Heart right ventricle (tissue), 16 donors: Measurements from ENCODE around the gene SIGLEC10. TPM values are rescaled to one million over a fixed set of nuclear protein-coding genes. Genes with fewer than 3 reads are reported as not detected.
A peak's percentile ranks its signal among the peaks of the same experiment; 100 is the strongest.
"Not testable (repeated sequence)": the region's sequence is repeated elsewhere in the genome, so short reads cannot be mapped to it uniquely, and the experiment has no call there.

Experiments
- ATAC-seq, 8 donors: fragments of 200-7000 bp; cut with Tn5 transposase; one replicate each; pipeline ENCODE4 v1.9.1; 2020; ENCODE audit warnings: mild to moderate bottlenecking in 8 of 8, moderate library complexity in 8 of 8, moderate number of reproducible peaks in 1 of 8
- DNase-seq, 2 donors: peaks; one replicate each; pipeline ENCODE4 v3.0.0-alpha.2; 2020
- H3K27ac ChIP-seq, 10 donors: fragments of 200-600 bp; sonication (generic) in 2 of 10; one replicate each; pipeline versions ENCODE4 v1.5.0 to v1.8.0; 2020 to 2022; ENCODE audit warnings: mild to moderate bottlenecking in 3 of 10
- H3K27me3 ChIP-seq, 7 donors: fragments of 200-600 bp; one replicate each; pipeline ENCODE4 v1.8.0; 2021 to 2022; ENCODE audit warnings: mild to moderate bottlenecking in 2 of 7
- H3K36me3 ChIP-seq, 9 donors: fragments of 200-600 bp; sonication (generic) in 1 of 9; one replicate each; pipeline versions ENCODE4 v1.5.0 to v1.8.0; 2020 to 2022; ENCODE audit warnings: mild to moderate bottlenecking in 2 of 9
- H3K4me1 ChIP-seq, 9 donors: fragments of 200-600 bp; sonication (generic) in 1 of 9; one replicate each; pipeline versions ENCODE4 v1.5.0 to v1.8.0; 2020 to 2022; ENCODE audit warnings: mild to moderate bottlenecking in 4 of 9
- H3K4me3 ChIP-seq, 10 donors: fragments of 200-600 bp; sonication (generic) in 2 of 10; one replicate each; pipeline versions ENCODE4 v1.5.0 to v1.8.0; 2020 to 2022; ENCODE audit warnings: mild to moderate bottlenecking in 7 of 10, moderate library complexity in 2 of 10
- H3K9me3 ChIP-seq, 11 donors: fragments of 200-600 bp in 10 of 11; sonication (generic) in 2 of 11; one replicate each; pipeline versions ENCODE4 v1.5.0 to v1.8.0; 2013 to 2022; ENCODE audit warnings: mild to moderate bottlenecking in 2 of 11, control low read depth in 1 of 11, moderate library complexity in 1 of 11
- WGBS, 2 donors: extraction: QIAGEN DNeasy Blood & Tissue Kit; methylation state at CpG; one replicate each; pipeline ENCODE4 v1.1.7; 2013; ENCODE audit warnings: inconsistent platforms in 1 of 2; 5-methylcytosine and 5-hydroxymethylcytosine counted together
- intact Hi-C, 10 donors: fragments of 100-400 bp; cut with DNase I; formaldehyde crosslinking; loops; one replicate each; pipeline versions ENCODE4 v1.11.1 to v1.14.2; 2022
- polyA plus RNA-seq, 2 donors: library from polyadenylated mRNA; stranded (reverse); fragments of 200-250 nt; gene quantifications; one replicate each; pipeline ENCODE4 v1.2.3, GENCODE V29; 2013
- total RNA-seq, 10 donors: library from RNA; stranded (reverse); fragmentation: NEBNext Ultra II Directional in 3 of 10; extraction: Animal tissue kit (Norgen Biotek cat#: 25700) in 3 of 10; gene quantifications; one replicate each; pipeline versions ENCODE4 v1.2.1 to v1.2.4, GENCODE V29; 2021 to 2023
- TF ChIP-seq, protein P1 (sequence below), 9 donors: fragments of 200-600 bp; sonication (generic) in 2 of 9; IDR thresholded peaks; one replicate each; pipeline versions ENCODE4 v1.5.0 to v1.8.0; 2021 to 2022; ENCODE audit warnings: antibody characterized with exemption in 9 of 9, mild to moderate bottlenecking in 5 of 9, moderate library complexity in 1 of 9
- donor health status: Arrhythmogenic right ventricular cardiomyopathy.
- donor health status: ischemic (EF 13 %, LVEDD 7.1; RV severe dilation, severe dysfunction).
- donor health status: healthy with polysubstance abuse.
- donor health status: DM: no; HTN: yes; CAD: no.
- donor health status: DM: no; HTN: no; CAD: no.
- donor health status: ischemic (EF 25% LVEDD 6.9; RV normal size, moderate dysfunction).
- donor health status: ischemic (EF 25% LVEDD 5.7; RV mildly dilated, moderate dysfunction).
- donor health status: healthy.
- donor health status: DM: yes; HTN: yes; CAD: no.
- donor health status: Ischemic cardiomyopathy.
- donor health status: ischemic (EF 35%, LVEDD 5.7; RV mildly dilated, moderate dysfunction).
- donor health status: nonischemic (EF 11% LVEDD 7.7; RV severe dilation, severe dysfunction).
- donor health status: DM: yes; HTN: yes; CAD: no.
- donor health status: PGD.
- donor health status: ischemic (EF 29% LVEDD 5.4; RV normal size, mild dysfunction).
- donor health status: nonischemic (EF 23%, LVEDD 6.1; RV moderate dilation, normal function).

The SIGLEC10 gene
- total and polyA plus RNA-seq, 12 donors, result 0.17 to 4.2 (median 0.82) TPM

DNA sequence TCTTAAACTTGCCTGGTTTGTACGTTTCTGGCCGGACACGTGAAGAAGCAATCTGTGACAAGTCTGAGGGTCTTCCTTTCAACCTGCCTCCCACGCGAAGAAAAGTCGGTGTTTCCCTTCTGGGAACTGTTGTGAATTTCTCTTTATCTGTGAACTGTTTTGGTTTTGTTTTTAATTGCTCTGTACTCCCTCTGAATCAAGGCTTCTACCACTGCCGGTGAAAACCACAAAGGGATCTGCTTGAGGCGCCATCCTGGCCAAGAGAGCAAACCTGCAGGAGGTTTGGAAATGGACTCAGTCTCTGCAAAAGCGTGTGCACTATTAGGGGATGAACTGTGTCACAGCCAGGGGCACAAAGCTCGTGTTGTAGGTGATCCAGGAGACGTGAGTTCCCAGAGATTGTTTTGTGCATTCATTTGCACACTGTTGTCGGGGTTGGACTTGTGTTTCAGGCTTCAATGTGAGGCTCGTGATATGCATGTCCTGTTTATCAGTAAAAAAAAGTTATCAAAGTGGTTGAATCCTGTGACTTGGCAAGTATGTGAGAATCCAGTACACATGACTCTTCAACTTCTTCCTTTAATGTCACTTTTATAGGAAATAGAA, 31.1 kb upstream of the SIGLEC10 start:
- DNase-seq (no peak), ATAC-seq (no peak)
- TF ChIP-seq, protein P1, sequence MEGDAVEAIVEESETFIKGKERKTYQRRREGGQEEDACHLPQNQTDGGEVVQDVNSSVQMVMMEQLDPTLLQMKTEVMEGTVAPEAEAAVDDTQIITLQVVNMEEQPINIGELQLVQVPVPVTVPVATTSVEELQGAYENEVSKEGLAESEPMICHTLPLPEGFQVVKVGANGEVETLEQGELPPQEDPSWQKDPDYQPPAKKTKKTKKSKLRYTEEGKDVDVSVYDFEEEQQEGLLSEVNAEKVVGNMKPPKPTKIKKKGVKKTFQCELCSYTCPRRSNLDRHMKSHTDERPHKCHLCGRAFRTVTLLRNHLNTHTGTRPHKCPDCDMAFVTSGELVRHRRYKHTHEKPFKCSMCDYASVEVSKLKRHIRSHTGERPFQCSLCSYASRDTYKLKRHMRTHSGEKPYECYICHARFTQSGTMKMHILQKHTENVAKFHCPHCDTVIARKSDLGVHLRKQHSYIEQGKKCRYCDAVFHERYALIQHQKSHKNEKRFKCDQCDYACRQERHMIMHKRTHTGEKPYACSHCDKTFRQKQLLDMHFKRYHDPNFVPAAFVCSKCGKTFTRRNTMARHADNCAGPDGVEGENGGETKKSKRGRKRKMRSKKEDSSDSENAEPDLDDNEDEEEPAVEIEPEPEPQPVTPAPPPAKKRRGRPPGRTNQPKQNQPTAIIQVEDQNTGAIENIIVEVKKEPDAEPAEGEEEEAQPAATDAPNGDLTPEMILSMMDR (IDR thresholded peaks at IDR 0.05), result no peak
- WGBS, 2 donors, result 58 to 64% methylated on average over 13 of the region's 13 CpGs
- Histone ChIP-seq H3K36me3 (no peaks in the 10 kb centered on the region), H3K4me1 (no peaks in the 10 kb centered on the region), H3K27me3 (peaks cover 0 to 36% (median 12%) of the 10 kb centered on the region in 7 donors), H3K9me3 (peaks cover 0 to 6% (median 0%) of the 10 kb centered on the region in 11 donors), H3K27ac (no peak overlapping the region), H3K4me3 (no peak overlapping the region)
- intact Hi-C loops, result no loop called here

DNA sequence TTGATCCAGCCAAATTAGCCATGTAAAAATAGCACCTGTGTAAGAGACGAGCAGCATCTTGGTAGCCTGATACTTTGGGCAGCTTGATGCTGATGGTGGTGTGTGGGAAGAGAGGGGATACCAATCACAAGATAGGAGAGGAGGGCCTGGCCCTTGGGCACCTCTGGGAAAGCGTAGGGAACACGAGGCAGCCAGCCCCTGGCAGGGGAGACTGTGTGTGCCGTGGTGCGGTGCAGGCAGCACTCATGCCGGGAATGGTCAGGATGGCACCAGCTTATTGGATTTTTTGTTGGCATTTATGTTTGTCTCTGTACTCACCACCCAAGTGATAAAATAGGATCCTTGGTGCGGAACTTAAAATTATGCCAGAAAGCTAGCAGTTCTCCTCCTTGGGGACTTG, 30.6 kb upstream of the SIGLEC10 start:
- no peaks in the 10 kb centered on the region for H3K4me1 ChIP-seq
- ATAC-seq, result no peak
- peaks cover 0 to 39% (median 12%) of the 10 kb centered on the region in 7 donors for H3K27me3 ChIP-seq
- H3K36me3 ChIP-seq, result no peaks in the 10 kb centered on the region
- H3K27ac ChIP-seq, result no peak overlapping the region
- 74 to 81% methylated on average over 7 of the region's 7 CpGs for WGBS, 2 donors
- TF ChIP-seq, protein P1 (IDR thresholded peaks at IDR 0.05), result no peak
- peaks cover 0 to 6% (median 0%) of the 10 kb centered on the region in 11 donors for H3K9me3 ChIP-seq
- no peak for DNase-seq
- intact Hi-C loops, result no loop called here
- no peak overlapping the region for H3K4me3 ChIP-seq

DNA sequence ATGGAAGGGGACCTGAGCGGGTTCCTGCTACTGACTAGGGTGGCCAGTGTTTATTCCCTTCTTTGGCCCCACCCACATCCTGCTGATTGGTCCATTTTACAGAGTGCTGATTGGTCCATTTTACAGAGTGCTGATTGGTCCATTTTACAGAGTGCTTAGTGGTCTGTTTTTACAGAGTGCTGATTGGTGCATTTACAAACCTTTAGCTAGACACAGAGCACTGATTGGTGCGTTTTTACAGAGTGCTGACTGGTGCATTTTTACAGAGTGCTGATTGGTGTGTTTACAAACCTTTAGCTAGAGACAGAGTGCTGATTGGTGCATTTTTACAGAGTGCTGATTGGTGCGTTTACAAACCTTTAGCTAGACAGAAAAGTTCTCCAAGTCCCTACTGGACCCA, 30.1 kb upstream of the SIGLEC10 start:
- 74 to 80% methylated on average over 3 of the region's 3 CpGs for WGBS, 2 donors
- H3K4me1 ChIP-seq, H3K36me3 ChIP-seq, DNase-seq, H3K4me3 ChIP-seq, intact Hi-C loops, H3K9me3 ChIP-seq, ATAC-seq, H3K27ac ChIP-seq: not testable (repeated sequence)
- peaks cover 0 to 44% (median 14%) of the 10 kb centered on the region in 7 donors for H3K27me3 ChIP-seq

DNA sequence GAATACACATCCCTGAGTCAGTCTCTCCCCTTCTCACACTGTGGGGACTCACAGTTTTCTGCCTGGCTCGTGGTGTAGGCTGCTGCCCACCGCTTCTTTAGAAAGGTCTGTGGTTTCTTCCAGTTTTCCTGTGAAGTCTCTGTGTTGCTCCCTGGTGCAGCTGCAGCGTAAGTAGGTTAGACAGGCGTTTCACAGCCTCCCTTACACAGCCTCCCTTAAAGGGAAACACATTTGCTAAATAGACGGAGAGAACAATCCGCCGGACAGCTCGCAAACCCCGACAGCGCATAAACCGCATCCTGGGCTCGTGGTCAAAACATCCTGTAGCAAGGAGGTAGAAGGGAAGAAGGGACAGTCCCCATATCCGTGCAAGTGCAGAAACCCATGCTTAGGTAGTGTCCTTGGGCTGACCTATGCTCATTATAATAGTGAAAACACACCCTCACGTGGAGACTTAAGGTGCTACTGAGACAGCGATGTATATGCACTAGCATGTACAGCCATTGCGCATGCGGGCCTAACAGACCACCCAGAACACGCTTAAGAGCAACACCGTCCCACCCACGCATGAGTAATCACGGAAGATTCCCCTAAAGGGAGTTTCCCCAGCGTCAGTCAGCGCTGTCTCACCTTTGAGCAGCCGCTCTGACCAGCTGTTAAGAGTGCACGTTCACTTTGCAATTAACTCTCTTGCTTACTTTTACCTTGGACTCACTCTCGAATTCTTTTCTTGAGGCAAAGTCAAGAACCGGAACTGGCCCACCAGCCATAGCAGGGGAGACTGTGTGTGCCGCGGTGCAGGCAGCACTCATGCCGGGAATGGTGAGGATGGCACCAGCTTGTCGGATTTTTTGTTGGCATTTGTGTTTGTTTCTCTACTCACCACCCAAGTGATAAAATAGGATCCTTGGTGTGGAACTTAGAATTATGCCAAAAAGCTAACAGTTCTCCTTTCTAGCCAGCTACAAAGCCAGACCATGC, 24.3 kb upstream of the SIGLEC10 start:
- Histone ChIP-seq H3K4me3 (peak overlapping the region in 1 of 10 donors; percentile 10), H3K9me3 (no peaks in the 10 kb centered on the region), H3K36me3 (no peaks in the 10 kb centered on the region), H3K4me1 (peaks cover 0 to 29% (median 0%) of the 10 kb centered on the region in 9 donors), H3K27me3 (peaks cover 0 to 70% (median 39%) of the 10 kb centered on the region in 7 donors), H3K27ac (peak overlapping the region in 1 of 10 donors; percentile 59)
- WGBS, 2 donors, result 67 to 70% methylated on average over 31 of the region's 31 CpGs
- DNase-seq, result no peak
- intact Hi-C loops, result loop anchor here in 1 of 10 donors (2.0 kb wide), 1 partner anchor 103 kb away; no protein-coding TSS in a partner anchor
- ATAC-seq, result peak in 1 of 8 donors; percentile 55
- TF ChIP-seq, protein P1 (IDR thresholded peaks at IDR 0.05), result no peak
